SU-DHL-6 (cell line): Measurements from ENCODE around the gene MYDGF.

Experiments used
- H2AFZ ChIP-seq: fragments of 200-600 bp; sonication (generic); 2 replicates; pipeline ENCODE4 v1.6.1; 2014; ENCODE audit warnings: low read depth, mild to moderate bottlenecking, moderate library complexity, mixed read lengths, antibody characterized with exemption, low read length; ENCODE audit not compliant: severe bottlenecking
- H3F3A ChIP-seq: fragments of 200-600 bp; shearing (Covaris generic); 2 replicates; pipeline ENCODE4 v1.6.0; 2016; ENCODE audit warnings: antibody characterized with exemption, mild to moderate bottlenecking; ENCODE audit not compliant: insufficient read depth
- H3K27ac ChIP-seq: fragments of 200-600 bp; sonication (generic); 2 replicates; pipeline ENCODE4 v1.5.1; 2016; ENCODE audit warnings: low read depth, mild to moderate bottlenecking, low read length, moderate library complexity, mixed read lengths
- H3K27me3 ChIP-seq: fragments of 200-600 bp; sonication (generic), shearing (Covaris generic); 2 replicates; pipeline ENCODE4 v1.6.0; 2014; ENCODE audit warnings: mild to moderate bottlenecking, low read length
- H3K36me3 ChIP-seq: fragments of 200-600 bp; sonication (generic); 2 replicates; pipeline ENCODE4 v1.6.1; 2014; ENCODE audit warnings: mild to moderate bottlenecking, low read length, mixed read lengths
- H3K4me2 ChIP-seq: fragments of 300-600, 200-600 bp; shearing (Covaris generic), sonication (generic); 2 replicates; pipeline ENCODE4 v1.6.0; 2014; ENCODE audit warnings: low read length, low read depth, mild to moderate bottlenecking; ENCODE audit not compliant: poor library complexity, severe bottlenecking
- H3K4me3 ChIP-seq: fragments of 200-600 bp; sonication (generic); 2 replicates; pipeline ENCODE4 v1.5.1; 2014; ENCODE audit warnings: antibody characterized with exemption, low read length, mild to moderate bottlenecking, mixed read lengths; ENCODE audit not compliant: insufficient read depth, poor library complexity, severe bottlenecking
- H3K79me2 ChIP-seq: fragments of 200-600 bp; sonication (generic); 2 replicates; pipeline ENCODE4 v1.6.1; 2014; ENCODE audit warnings: mild to moderate bottlenecking, low read length, moderate library complexity; ENCODE audit not compliant: insufficient read depth
- H3K9ac ChIP-seq: fragments of 200-600 bp; sonication (generic); 2 replicates; pipeline ENCODE4 v1.7.0; 2014; ENCODE audit warnings: mild to moderate bottlenecking, low read length
- H3K9me2 ChIP-seq: fragments of 200-600 bp; sonication (generic); replicated peaks from 2 replicates; pipeline ENCODE4 v1.6.1; 2014; ENCODE audit warnings: low read length; ENCODE audit not compliant: insufficient read depth
- H3K9me3 ChIP-seq: fragments of 200-600 bp; sonication (generic); 2 replicates; pipeline ENCODE4 v1.6.1; 2014; ENCODE audit warnings: low read length, mixed read lengths; ENCODE audit not compliant: insufficient read depth
- H4K20me1 ChIP-seq: fragments of 200-600 bp; sonication (generic); 2 replicates; pipeline ENCODE4 v1.6.1; 2014; ENCODE audit warnings: low read depth, mild to moderate bottlenecking, antibody characterized with exemption, low read length, moderate library complexity, mixed read lengths
- EZH2phosphoT487 ChIP-seq: fragments of 200-600 bp; sonication (generic), shearing (Covaris generic); conservative IDR thresholded peaks from 2 replicates; pipeline ENCODE4 v1.6.1; 2018; ENCODE audit warnings: mild to moderate bottlenecking, antibody characterized with exemption, low read length, moderate library complexity, mixed read lengths
- TF ChIP-seq, protein P1 (sequence below): fragments of 200-600 bp; sonication (generic); IDR thresholded peaks from one replicate; pipeline ENCODE4 v1.5.1; 2017; ENCODE audit warnings: antibody characterized with exemption, mild to moderate bottlenecking, low read length, moderate library complexity; ENCODE audit not compliant: insufficient read depth, poor library complexity, severe bottlenecking

MYDGF gene

DNA sequence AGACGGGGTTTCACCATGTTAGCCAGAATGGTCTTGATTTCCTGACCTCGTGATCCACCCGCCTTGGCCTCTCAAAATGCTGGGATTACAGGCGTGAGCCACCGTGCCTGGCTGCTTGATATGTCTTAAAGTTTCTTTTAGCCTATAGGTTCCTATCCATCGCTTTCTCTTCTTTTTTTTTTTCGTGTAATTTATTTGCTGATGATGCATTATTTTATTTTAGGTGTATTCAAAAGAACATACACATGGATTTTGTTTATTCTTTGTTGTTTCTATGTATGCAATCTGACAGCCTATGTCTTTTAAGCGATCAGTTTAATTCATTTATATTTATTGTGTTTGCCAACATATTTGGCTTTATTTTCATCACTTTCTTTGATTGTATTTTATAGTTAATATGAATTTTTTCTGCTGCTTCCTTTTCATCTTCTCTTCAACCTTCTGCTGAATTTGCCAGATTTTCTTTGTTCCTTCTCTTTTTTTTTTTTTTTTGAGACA, 56.8 kb downstream of the MYDGF start:
- H3K9ac ChIP-seq: no peak overlapping the region
- H3K27me3 ChIP-seq: no peaks in the 10 kb centered on the region
- H3K9me3 ChIP-seq: no peaks in the 10 kb centered on the region
- no peak overlapping the region for H3K4me2 ChIP-seq
- no peaks in the 10 kb centered on the region for H4K20me1 ChIP-seq
- no peaks in the 10 kb centered on the region for H3F3A ChIP-seq
- H3K79me2 ChIP-seq: no peaks in the 10 kb centered on the region
- no peak overlapping the region for H2AFZ ChIP-seq
- H3K27ac ChIP-seq: no peak overlapping the region
- no peak overlapping the region for H3K4me3 ChIP-seq
- TF ChIP-seq EZH2phosphoT487: no peak
- TF ChIP-seq, protein P1, sequence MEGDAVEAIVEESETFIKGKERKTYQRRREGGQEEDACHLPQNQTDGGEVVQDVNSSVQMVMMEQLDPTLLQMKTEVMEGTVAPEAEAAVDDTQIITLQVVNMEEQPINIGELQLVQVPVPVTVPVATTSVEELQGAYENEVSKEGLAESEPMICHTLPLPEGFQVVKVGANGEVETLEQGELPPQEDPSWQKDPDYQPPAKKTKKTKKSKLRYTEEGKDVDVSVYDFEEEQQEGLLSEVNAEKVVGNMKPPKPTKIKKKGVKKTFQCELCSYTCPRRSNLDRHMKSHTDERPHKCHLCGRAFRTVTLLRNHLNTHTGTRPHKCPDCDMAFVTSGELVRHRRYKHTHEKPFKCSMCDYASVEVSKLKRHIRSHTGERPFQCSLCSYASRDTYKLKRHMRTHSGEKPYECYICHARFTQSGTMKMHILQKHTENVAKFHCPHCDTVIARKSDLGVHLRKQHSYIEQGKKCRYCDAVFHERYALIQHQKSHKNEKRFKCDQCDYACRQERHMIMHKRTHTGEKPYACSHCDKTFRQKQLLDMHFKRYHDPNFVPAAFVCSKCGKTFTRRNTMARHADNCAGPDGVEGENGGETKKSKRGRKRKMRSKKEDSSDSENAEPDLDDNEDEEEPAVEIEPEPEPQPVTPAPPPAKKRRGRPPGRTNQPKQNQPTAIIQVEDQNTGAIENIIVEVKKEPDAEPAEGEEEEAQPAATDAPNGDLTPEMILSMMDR: no peak
- no peaks in the 10 kb centered on the region for H3K36me3 ChIP-seq
- no peaks in the 10 kb centered on the region for H3K9me2 ChIP-seq

DNA sequence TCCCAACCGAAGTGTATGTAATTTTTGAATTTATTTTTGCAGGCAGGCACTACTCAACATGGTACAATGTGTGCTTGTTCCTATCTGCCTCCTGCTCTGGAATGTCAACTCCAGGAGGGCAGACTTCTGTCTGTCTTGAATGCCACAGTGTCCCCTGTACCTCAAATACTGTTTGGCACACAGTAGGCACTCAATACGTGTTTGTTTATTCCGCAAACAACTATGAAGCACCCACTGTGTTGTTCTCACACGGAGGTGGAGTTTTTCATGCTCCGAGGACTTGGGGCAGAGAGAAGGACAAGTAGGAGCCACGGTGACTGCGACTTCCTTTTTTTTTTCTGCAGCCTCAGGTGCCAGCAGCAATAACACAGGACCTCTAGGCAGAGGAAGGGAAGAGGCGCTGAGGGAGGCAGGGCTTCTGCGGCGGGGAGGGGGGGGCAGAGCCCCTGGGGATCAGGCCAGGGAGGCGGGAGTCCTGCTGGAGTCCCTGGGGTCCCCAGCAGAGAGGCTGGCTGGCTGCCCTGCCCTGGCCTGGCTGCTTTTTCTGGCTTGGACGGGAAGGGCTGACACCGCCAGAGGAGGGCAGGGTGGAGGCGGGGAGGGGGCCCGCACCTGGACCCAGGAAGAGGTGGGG, 60.1 kb downstream of the MYDGF start:
- Histone ChIP-seq H4K20me1 (no peaks in the 10 kb centered on the region), H3K27ac (no peak overlapping the region), H2AFZ (no peak overlapping the region), H3K4me3 (no peak overlapping the region), H3F3A (no peaks in the 10 kb centered on the region), H3K36me3 (no peaks in the 10 kb centered on the region), H3K27me3 (no peaks in the 10 kb centered on the region), H3K79me2 (no peaks in the 10 kb centered on the region), H3K9me3 (no peaks in the 10 kb centered on the region), H3K9me2 (no peaks in the 10 kb centered on the region), H3K9ac (no peak overlapping the region), H3K4me2 (no peak overlapping the region)
- TF ChIP-seq, protein P1: no peak
- TF ChIP-seq EZH2phosphoT487: no peak
